Left hindlimb (tissue), 1 donor: ENCODE measurements around the gene NDUFB3.
"Not testable (repeated sequence)": the region's sequence is repeated elsewhere in the genome, so short reads cannot be mapped to it uniquely, and the experiment has no call there.

Experiments used
- DNase-seq: peaks from one replicate; pipeline ENCODE4 v3.0.0-alpha.2; 2018

Gene NDUFB3

GRCh38 chr2:201100497-201100896 lies 28.7 kb downstream of the NDUFB3 start:
- no peak for DNase-seq

GRCh38 chr2:201105759-201106158 lies 34.0 kb downstream of the NDUFB3 start:
- DNase-seq: no peak

- DNase-seq: no peak
These were observed 35.8 kb downstream of the NDUFB3 start for GRCh38 chr2:201107624-201108023.

- DNase-seq: no peak
These were observed 36.5 kb downstream of the NDUFB3 start for GRCh38 chr2:201108341-201108740.

GRCh38 chr2:201109186-201109585 lies 37.4 kb downstream of the NDUFB3 start:
- no peak for DNase-seq

GRCh38 chr2:201110615-201111014 lies 38.8 kb downstream of the NDUFB3 start:
- DNase-seq: no peak

- DNase-seq: no peak
These were observed 39.3 kb downstream of the NDUFB3 start for GRCh38 chr2:201111096-201111495.

- no peak for DNase-seq
These were observed 42.5 kb downstream of the NDUFB3 start for GRCh38 chr2:201114350-201114749.

GRCh38 chr2:201114846-201115245 lies 43.0 kb downstream of the NDUFB3 start:
- DNase-seq: no peak

- DNase-seq: peak; percentile 78
These were observed 44.5 kb downstream of the NDUFB3 start, which contains the start of gene CFLAR for GRCh38 chr2:201116115-201116958. Gene CFLAR, plus strand, starts transcription at chr2:201116164. Its CDS starts 13,702 bp downstream, at chr2:201129866.

GRCh38 chr2:201116959-201117734 lies 45.3 kb downstream of the NDUFB3 start:
- no peak for DNase-seq

- DNase-seq: not testable (repeated sequence)
These were observed 45.9 kb downstream of the NDUFB3 start for GRCh38 chr2:201117735-201118094.

GRCh38 chr2:201118121-201118960 lies 46.5 kb downstream of the NDUFB3 start:
- peak; percentile 84 for DNase-seq

GRCh38 chr2:201118961-201119854 lies 47.4 kb downstream of the NDUFB3 start:
- DNase-seq: no peak

- DNase-seq: no peak
These were observed 50.5 kb downstream of the NDUFB3 start for GRCh38 chr2:201122276-201122675.

GRCh38 chr2:201126308-201127151 lies 54.7 kb downstream of the NDUFB3 start:
- DNase-seq: no peak

GRCh38 chr2:201127152-201127511 lies 55.3 kb downstream of the NDUFB3 start:
- no peak for DNase-seq

- DNase-seq: no peak
These were observed 55.8 kb downstream of the NDUFB3 start for GRCh38 chr2:201127570-201127969.

- DNase-seq: no peak
These were observed 56.2 kb downstream of the NDUFB3 start for GRCh38 chr2:201128033-201128432.

- DNase-seq: no peak
These were observed 57.2 kb downstream of the NDUFB3 start for GRCh38 chr2:201128933-201129505.
